CD4-positive, alpha-beta T cell (primary cell): Measurements from ENCODE around the gene APOA5. TPM values are rescaled to one million over a fixed set of nuclear protein-coding genes. Genes with fewer than 3 reads are reported as not detected.

Experiments used
- ATAC-seq: fragments of 200-7000 bp; cut with Tn5 transposase; one replicate; pipeline ENCODE4 v1.10.0; 2022; ENCODE audit warnings: mild to moderate bottlenecking; ENCODE audit not compliant: poor library complexity
- CTCF ChIA-PET: fragments of 350-600 bp; sonication (Branson Sonifier 250); formaldehyde crosslinking; loops from one replicate; lab custom pipeline; 2021; ENCODE audit warnings: antibody characterized with exemption, inconsistent platforms; lab: Charles Lee
- POLR2A ChIA-PET: fragments of 350-600 bp; sonication (Branson Sonifier 250); formaldehyde crosslinking; loops from one replicate; lab custom pipeline; 2021; ENCODE audit warnings: antibody characterized with exemption, inconsistent platforms; lab: Charles Lee
- DNase-seq, 14 experiments: peaks; one replicate each; pipeline ENCODE4 v3.0.0-alpha.2; 2013 to 2020; ENCODE audit warnings: mixed read lengths in 2 of 14
- H3K27ac ChIP-seq, 2 donors: one replicate each; pipeline versions ENCODE4 v1.5.1 to v1.7.0; 2013; ENCODE audit warnings: low read length in 2 of 2, low read depth in 1 of 2, mild to moderate bottlenecking in 1 of 2
- H3K27me3 ChIP-seq, 2 experiments: 1 replicate in 1 of 2; 2 replicates in 1 of 2; pipeline versions ENCODE4 v1.6.1 to v1.7.0; 2013; ENCODE audit warnings: low read length in 2 of 2, control low read depth in 1 of 2, mild to moderate bottlenecking in 1 of 2, moderate library complexity in 1 of 2; ENCODE audit not compliant: insufficient read depth in 2 of 2, control insufficient read depth in 1 of 2
- H3K36me3 ChIP-seq: one replicate; pipeline ENCODE4 v1.6.1; 2013; ENCODE audit warnings: low read length, control low read depth; ENCODE audit not compliant: insufficient read depth
- H3K4me1 ChIP-seq: one replicate; pipeline ENCODE4 v1.6.1; 2013; ENCODE audit warnings: low read length, control low read depth; ENCODE audit not compliant: insufficient read depth
- H3K4me3 ChIP-seq: one replicate; pipeline ENCODE4 v1.5.1; 2013; ENCODE audit warnings: mild to moderate bottlenecking, low read length, moderate library complexity
- H3K9me3 ChIP-seq, 2 experiments: 1 replicate in 1 of 2; 2 replicates in 1 of 2; pipeline versions ENCODE4 v1.6.1 to v1.7.0; 2013; ENCODE audit warnings: low read length in 2 of 2, mild to moderate bottlenecking in 2 of 2, control low read depth in 1 of 2, moderate library complexity in 1 of 2; ENCODE audit not compliant: control insufficient read depth in 1 of 2, insufficient read depth in 1 of 2
- H3K27ac Mint-ChIP-seq: one replicate; pipeline ENCODE4 v1.8.0; 2020; ENCODE audit warnings: mixed read lengths
- H3K27me3 Mint-ChIP-seq: one replicate; pipeline ENCODE4 v1.8.0; 2021; ENCODE audit warnings: mixed read lengths
- H3K36me3 Mint-ChIP-seq: one replicate; pipeline ENCODE4 v1.8.0; 2021; ENCODE audit warnings: low read depth, mixed read lengths
- H3K4me1 Mint-ChIP-seq: one replicate; pipeline ENCODE4 v1.8.0; 2021; ENCODE audit warnings: low read depth, mixed read lengths
- H3K4me3 Mint-ChIP-seq: one replicate; pipeline ENCODE4 v1.8.0; 2020; ENCODE audit warnings: mild to moderate bottlenecking, mixed read lengths
- H3K9me3 Mint-ChIP-seq: one replicate; pipeline ENCODE4 v1.8.0; 2020; ENCODE audit warnings: mixed read lengths
- intact Hi-C, 2 experiments: fragments of 100-400 bp; cut with DNase I in 1 of 2; cut with micrococcal nuclease in 1 of 2; formaldehyde crosslinking; loops; one replicate each; pipeline versions ENCODE4 v1.15.1 to v1.9.0; 2023 to 2025; cut with DNase I, micrococcal nuclease
- total RNA-seq, 174 experiments: library from RNA in 2 of 174; stranded (reverse) in 2 of 174; gene quantifications; one replicate each; pipeline ENCODE4 v1.2.3 and lab custom pipeline; 2021 to 2026
- TF ChIP-seq, protein P1 (sequence below): fragments of 200-600 bp; IDR thresholded peaks from one replicate; pipeline ENCODE4 v1.8.0; 2022; ENCODE audit warnings: antibody characterized with exemption, mild to moderate bottlenecking

The APOA5 gene
- total RNA-seq, 2 experiments from 2014 or later: not detected

DNA sequence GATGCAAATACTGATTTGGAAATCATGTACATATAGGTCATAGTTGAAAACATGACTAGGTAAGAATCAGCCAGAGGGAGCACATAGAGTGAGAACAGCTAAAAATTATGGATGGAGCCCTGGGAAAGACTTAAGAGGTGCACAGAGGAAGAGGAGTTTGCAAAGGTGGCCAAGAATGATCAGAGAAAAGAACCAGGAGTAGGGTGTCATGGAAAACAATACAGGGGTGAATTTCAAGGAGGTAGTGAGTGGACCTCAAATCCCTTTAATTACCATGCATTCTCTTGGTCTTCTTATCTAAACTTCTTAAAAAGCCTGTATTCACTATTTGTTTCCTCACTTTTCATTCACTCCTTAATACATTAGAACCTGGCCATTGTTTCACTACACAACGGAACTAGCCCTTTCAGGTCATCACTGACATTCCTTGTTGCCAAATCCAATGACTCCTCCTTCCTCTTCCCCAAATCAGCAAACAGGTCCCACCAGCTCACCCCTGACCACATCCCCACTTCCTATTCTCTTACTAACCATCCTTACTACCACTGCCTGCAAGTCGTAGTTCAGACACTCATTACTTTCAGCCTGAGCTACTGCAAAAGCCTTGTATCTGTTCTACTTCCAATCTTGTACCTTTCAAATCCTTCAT is 41.5 kb downstream of the APOA5 start:
- TF ChIP-seq, protein P1, sequence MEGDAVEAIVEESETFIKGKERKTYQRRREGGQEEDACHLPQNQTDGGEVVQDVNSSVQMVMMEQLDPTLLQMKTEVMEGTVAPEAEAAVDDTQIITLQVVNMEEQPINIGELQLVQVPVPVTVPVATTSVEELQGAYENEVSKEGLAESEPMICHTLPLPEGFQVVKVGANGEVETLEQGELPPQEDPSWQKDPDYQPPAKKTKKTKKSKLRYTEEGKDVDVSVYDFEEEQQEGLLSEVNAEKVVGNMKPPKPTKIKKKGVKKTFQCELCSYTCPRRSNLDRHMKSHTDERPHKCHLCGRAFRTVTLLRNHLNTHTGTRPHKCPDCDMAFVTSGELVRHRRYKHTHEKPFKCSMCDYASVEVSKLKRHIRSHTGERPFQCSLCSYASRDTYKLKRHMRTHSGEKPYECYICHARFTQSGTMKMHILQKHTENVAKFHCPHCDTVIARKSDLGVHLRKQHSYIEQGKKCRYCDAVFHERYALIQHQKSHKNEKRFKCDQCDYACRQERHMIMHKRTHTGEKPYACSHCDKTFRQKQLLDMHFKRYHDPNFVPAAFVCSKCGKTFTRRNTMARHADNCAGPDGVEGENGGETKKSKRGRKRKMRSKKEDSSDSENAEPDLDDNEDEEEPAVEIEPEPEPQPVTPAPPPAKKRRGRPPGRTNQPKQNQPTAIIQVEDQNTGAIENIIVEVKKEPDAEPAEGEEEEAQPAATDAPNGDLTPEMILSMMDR: no peak
- intact Hi-C loops: no loop called here
- Mint-ChIP-seq H3K36me3 (peaks cover 54% of the 10 kb centered on the region), H3K4me3 (no peak overlapping the region), H3K4me1 (no peaks in the 10 kb centered on the region), H3K27me3 (no peaks in the 10 kb centered on the region), H3K27ac (no peak overlapping the region), H3K9me3 (no peaks in the 10 kb centered on the region)
- no peak overlapping the region for H3K4me3 ChIP-seq
- H3K9me3 ChIP-seq: no peaks in the 10 kb centered on the region
- POLR2A ChIA-PET: no interaction called here
- CTCF ChIA-PET: interaction anchor here (2.0 kb wide), 1 partner anchor 18 kb away, joined by 4 read pairs; no protein-coding TSS in a partner anchor
- H3K27ac ChIP-seq: no peak overlapping the region
- ATAC-seq (no peak), DNase-seq (no peak)
- H3K27me3 ChIP-seq: no peaks in the 10 kb centered on the region
- no peaks in the 10 kb centered on the region for H3K4me1 ChIP-seq
- H3K36me3 ChIP-seq: peaks cover 77% of the 10 kb centered on the region

DNA sequence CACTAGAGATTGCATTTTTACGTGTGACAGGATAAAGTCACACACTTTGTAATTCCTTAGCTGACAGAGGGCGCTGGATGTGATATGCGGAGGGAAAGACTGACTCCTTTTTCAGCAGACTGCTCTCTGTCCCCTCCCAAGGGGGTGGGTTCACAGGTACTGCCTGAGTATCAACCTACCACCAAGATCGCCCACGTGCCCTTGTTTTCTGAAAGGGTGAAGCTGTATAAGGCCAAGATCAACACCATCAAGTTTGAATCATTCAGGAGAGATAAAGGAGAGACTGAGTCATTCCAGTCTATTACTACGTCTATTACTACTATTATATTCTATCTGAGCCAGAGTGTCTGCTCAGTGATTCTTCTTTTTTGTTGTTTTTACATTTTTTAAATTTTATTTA is 49.6 kb downstream of the APOA5 start:
- Mint-ChIP-seq H3K27ac (no peak overlapping the region), H3K36me3 (peaks cover 11% of the 10 kb centered on the region), H3K4me1 (no peaks in the 10 kb centered on the region), H3K4me3 (no peak overlapping the region), H3K9me3 (no peaks in the 10 kb centered on the region), H3K27me3 (no peaks in the 10 kb centered on the region)
- no peak overlapping the region for H3K4me3 ChIP-seq
- H3K27me3 ChIP-seq: no peaks in the 10 kb centered on the region
- TF ChIP-seq, protein P1: no peak
- no peak overlapping the region for H3K27ac ChIP-seq
- ATAC-seq: no peak
- ChIA-PET CTCF (interaction anchor here (0.6 to 2.0 kb wide), 2 partner anchors 10 to 422 kb away, joined by 3 to 6 read pairs; no protein-coding TSS in a partner anchor), POLR2A (no interaction called here)
- no peaks in the 10 kb centered on the region for H3K9me3 ChIP-seq
- intact Hi-C loops: no loop called here
- no peak for DNase-seq
- no peaks in the 10 kb centered on the region for H3K4me1 ChIP-seq
- H3K36me3 ChIP-seq: peaks cover 7% of the 10 kb centered on the region

DNA sequence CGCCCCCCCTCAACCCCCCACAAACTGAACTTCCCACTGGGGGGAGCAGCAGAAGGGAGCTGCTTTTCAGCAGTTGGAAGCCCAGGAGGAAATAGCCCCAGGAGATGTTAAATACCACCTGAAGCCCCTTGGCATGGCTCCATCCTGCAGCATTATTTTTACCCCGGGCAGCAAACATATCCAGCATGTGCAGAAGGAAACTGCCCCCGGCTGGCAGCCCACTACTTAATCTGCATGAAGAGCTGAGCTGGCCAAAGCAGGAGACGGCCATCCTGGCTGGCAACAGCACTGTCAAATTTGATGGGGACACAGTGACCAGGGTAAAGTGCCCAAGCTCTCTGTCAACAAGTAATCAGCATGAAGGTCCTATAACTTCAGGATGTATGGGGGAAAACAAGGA is 50.9 kb downstream of the APOA5 start:
- TF ChIP-seq, protein P1: no peak
- H3K4me1 ChIP-seq: no peaks in the 10 kb centered on the region
- ChIA-PET CTCF (no interaction called here), POLR2A (no interaction called here)
- H3K27me3 ChIP-seq: no peaks in the 10 kb centered on the region
- H3K27ac ChIP-seq: no peak overlapping the region
- intact Hi-C loops: no loop called here
- no peaks in the 10 kb centered on the region for H3K9me3 Mint-ChIP-seq
- H3K36me3 Mint-ChIP-seq: peaks cover 4% of the 10 kb centered on the region
- ATAC-seq (no peak), DNase-seq (no peak)
- H3K27me3 Mint-ChIP-seq: no peaks in the 10 kb centered on the region
- H3K9me3 ChIP-seq: no peaks in the 10 kb centered on the region
- no peak overlapping the region for H3K27ac Mint-ChIP-seq
- H3K4me3 ChIP-seq: no peak overlapping the region
- no peaks in the 10 kb centered on the region for H3K36me3 ChIP-seq
- H3K4me1 Mint-ChIP-seq: no peaks in the 10 kb centered on the region
- no peak overlapping the region for H3K4me3 Mint-ChIP-seq

Other genes starting within 250 kb of the APOA5 start
- 10 to 100 TPM in 1 of 2 experiments, 1 to 10 TPM in 1; 9.2 to 10.1 TPM for gene BUD13, start 18.9 kb downstream of the APOA5 start, total RNA-seq
- gene ZPR1, start 3.9 kb downstream of the APOA5 start, total RNA-seq: 100 to 1,000 TPM; 117 to 118 TPM
- not detected for gene APOA4, start 31.4 kb upstream of the APOA5 start, total RNA-seq
- not detected for gene APOC3, start 38.0 kb upstream of the APOA5 start, total RNA-seq
- under 1 TPM; 0.47 to 0.77 TPM for gene APOA1, start 45.7 kb upstream of the APOA5 start, total RNA-seq